GM12878 (cell line): Measurements from ENCODE around the gene TEC. TPM values are rescaled to one million over a fixed set of nuclear protein-coding genes. Genes with fewer than 3 reads are reported as not detected.

Experiments used
- CHD1 ChIP-seq: IDR thresholded peaks from 2 replicates; pipeline ENCODE4 v1.6.1; 2012; ENCODE audit warnings: low read depth, low read length, improper control_type of control experiment
- CTCF ChIP-seq, 3 experiments: IDR thresholded peaks in 2 of 3; conservative IDR thresholded peaks in 1 of 3; 2 replicates each; pipeline ENCODE4 v1.5.1; 2011; ENCODE audit warnings: low read depth in 3 of 3, low read length in 3 of 3, mild to moderate bottlenecking in 3 of 3, control low read depth in 2 of 3, moderate library complexity in 2 of 3, inconsistent platforms in 1 of 3, mixed read lengths in 1 of 3; ENCODE audit not compliant: control insufficient read depth in 2 of 3, insufficient read depth in 1 of 3; ENCODE audit errors: extremely low read depth in 1 of 3
- E2F4 ChIP-seq: IDR thresholded peaks from 2 replicates; pipeline ENCODE4 v1.6.1; 2012; ENCODE audit warnings: low read depth, low read length, improper control_type of control experiment
- HDAC6 ChIP-seq: fragments of 200-600 bp; sonication (generic); IDR thresholded peaks from one replicate; pipeline ENCODE4 v1.8.0; 2017; ENCODE audit warnings: antibody characterized with exemption; ENCODE audit not compliant: unreplicated experiment
- JUND ChIP-seq: IDR thresholded peaks from 2 replicates; pipeline ENCODE4 v1.6.1; 2012; ENCODE audit warnings: low read depth, mild to moderate bottlenecking, low read length, improper control_type of control experiment, moderate library complexity
- PKNOX1 ChIP-seq: fragments of 450-650 bp; IDR thresholded peaks from 2 replicates; pipeline ENCODE4 v1.6.1; 2016; ENCODE audit warnings: mild to moderate bottlenecking
- POLR2AphosphoS2 ChIP-seq: IDR thresholded peaks from 2 replicates; pipeline ENCODE4 v1.6.1; 2011; ENCODE audit warnings: low read depth, mild to moderate bottlenecking, low read length, improper control_type of control experiment, moderate library complexity
- SKIL ChIP-seq: fragments of 450-650 bp; IDR thresholded peaks from 2 replicates; pipeline ENCODE4 v1.6.1; 2017; ENCODE audit warnings: mild to moderate bottlenecking, low read depth, inconsistent platforms; ENCODE audit not compliant: poor library complexity, severe bottlenecking
- SMAD5 ChIP-seq: IDR thresholded peaks from 2 replicates; pipeline ENCODE4 v1.6.1; 2016; ENCODE audit warnings: antibody characterized with exemption, low read depth
- TARDBP ChIP-seq: IDR thresholded peaks from 2 replicates; pipeline ENCODE4 v1.6.1; 2016; ENCODE audit warnings: borderline replicate concordance
- polyA plus RNA-seq, 11 experiments: library from polyadenylated mRNA; depleted of rRNA in 4 of 11; unstranded in 6 of 11; stranded (reverse) in 5 of 11; fragments of >200 nt; fragmentation: Nextera tagmentation in 4 of 11; fragmentation: Illumina TruSeq in 1 of 11; extraction: Ambion mirVana in 4 of 11; extraction: Trizol in 1 of 11; gene quantifications; 1 replicate in 1 of 11; 2 replicates in 10 of 11; pipeline versions ENCODE4 v1.2.1 to v1.2.3, GENCODE V29; 2011 to 2016; ENCODE audit warnings: inconsistent platforms in 2 of 11, missing spikeins in 2 of 11, low read depth in 1 of 11
- total RNA-seq, 4 experiments: library from RNA; depleted of rRNA in 3 of 4; stranded (reverse); fragments of >200 nt in 3 of 4; fragmentation: Illumina TruSeq in 1 of 4; extraction: Trizol in 1 of 4; gene quantifications; 2 replicates each; pipeline versions ENCODE4 v1.2.1 to v1.2.3, GENCODE V29; 2013 to 2021

TEC gene
- total and polyA plus RNA-seq, 10 of the 15 experiments (the other 5 are each of a cell fraction or from before 2014, with no cell fraction given) = 7.4 to 27.2 (median 17.1) TPM

- TF ChIP-seq CTCF (IDR thresholded peaks at IDR 0.05 in 2 of 3, conservative IDR thresholded peaks at IDR 0.05 in 1 of 3; ENCODE audit: control insufficient read depth in 2 of 3, extremely low read depth in 1 of 3, insufficient read depth in 1 of 3, low read depth in 3 of 3, low read length in 3 of 3) (0 out of 6 replicates have a peak, but pooled peaks of 1 of the 3 experiments have one; percentile 9), CHD1 (peak; percentile 66; the same call in 1 of the 2 replicates), JUND (no peak), POLR2AphosphoS2 (0 out of 2 replicates have a peak, but pooled peaks have one; percentile 46), HDAC6 (peak; percentile 21), SMAD5 (no peak), E2F4 (0 out of 2 replicates have a peak, but pooled peaks have one; percentile 24), TARDBP (no peak), PKNOX1 (0 out of 2 replicates have a peak, but pooled peaks have one; percentile 11), SKIL (peak; percentile 29)
Observed at GRCh38 chr4:48268956-48269860, at the start of gene TEC (continued).
